ENCODE measurements around the gene ALG14. TPM values are rescaled to one million over a fixed set of nuclear protein-coding genes. Genes with fewer than 3 reads are reported as not detected.

Gene ALG14
- total RNA-seq, 2 experiments from 2014 or later = 0.08 to 0.52 TPM

DNA sequence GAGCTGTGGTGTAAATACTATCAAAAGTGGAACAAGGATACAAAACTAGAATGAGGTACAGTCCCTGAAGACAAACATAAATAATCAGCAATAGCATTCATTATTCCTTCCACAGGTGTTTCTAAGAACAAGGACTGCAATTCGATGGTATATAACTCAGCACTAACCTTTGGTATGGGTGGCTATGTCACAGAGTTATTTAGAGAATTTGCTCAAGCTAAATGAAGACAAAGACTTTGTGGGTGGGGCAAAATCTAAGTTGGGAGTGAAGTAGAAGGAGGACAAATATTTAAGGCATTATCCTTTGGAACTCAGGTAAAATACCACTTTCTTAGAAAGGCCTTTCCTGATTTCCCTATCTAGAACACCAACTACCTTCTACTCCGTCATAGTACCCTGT, 94.3 kb downstream of the ALG14 start:
- Mint-ChIP-seq H3K27ac (no peak overlapping the region), H3K4me1 (ENCODE audit: low read depth) (peaks cover 5% of the 10 kb centered on the region), H3K36me3 (ENCODE audit: low read depth) (no peaks in the 10 kb centered on the region), H3K4me3 (no peak overlapping the region), H3K9me3 (no peaks in the 10 kb centered on the region), H3K27me3 (no peaks in the 10 kb centered on the region)
- no peak overlapping the region for H3K27ac ChIP-seq (ENCODE audit: low read depth in 1 of 2, low read length in 2 of 2)
- H3K36me3 ChIP-seq (ENCODE audit: insufficient read depth, low read length) = no peaks in the 10 kb centered on the region
- ChIA-PET POLR2A (no interaction called here), CTCF (interaction anchor here (0.6 kb wide), 1 partner anchor 94 kb away, joined by 3 read pairs; no protein-coding TSS in a partner anchor)
- ATAC-seq (ENCODE audit: poor library complexity) = no peak
- no peak for TF ChIP-seq CTCF (IDR thresholded peaks at IDR 0.05)
- no peaks in the 10 kb centered on the region for H3K27me3 ChIP-seq (ENCODE audit: control insufficient read depth in 1 of 2, insufficient read depth in 2 of 2, low read length in 2 of 2)
- H3K4me1 ChIP-seq (ENCODE audit: insufficient read depth, low read length) = no peaks in the 10 kb centered on the region
- intact Hi-C loops (cut with DNase I, micrococcal nuclease) = no loop called here
- H3K9me3 ChIP-seq (ENCODE audit: control insufficient read depth in 1 of 2, insufficient read depth in 1 of 2, low read length in 2 of 2) = no peaks in the 10 kb centered on the region
- no peak overlapping the region for H3K4me3 ChIP-seq (ENCODE audit: low read length)
- no peak for DNase-seq

DNA sequence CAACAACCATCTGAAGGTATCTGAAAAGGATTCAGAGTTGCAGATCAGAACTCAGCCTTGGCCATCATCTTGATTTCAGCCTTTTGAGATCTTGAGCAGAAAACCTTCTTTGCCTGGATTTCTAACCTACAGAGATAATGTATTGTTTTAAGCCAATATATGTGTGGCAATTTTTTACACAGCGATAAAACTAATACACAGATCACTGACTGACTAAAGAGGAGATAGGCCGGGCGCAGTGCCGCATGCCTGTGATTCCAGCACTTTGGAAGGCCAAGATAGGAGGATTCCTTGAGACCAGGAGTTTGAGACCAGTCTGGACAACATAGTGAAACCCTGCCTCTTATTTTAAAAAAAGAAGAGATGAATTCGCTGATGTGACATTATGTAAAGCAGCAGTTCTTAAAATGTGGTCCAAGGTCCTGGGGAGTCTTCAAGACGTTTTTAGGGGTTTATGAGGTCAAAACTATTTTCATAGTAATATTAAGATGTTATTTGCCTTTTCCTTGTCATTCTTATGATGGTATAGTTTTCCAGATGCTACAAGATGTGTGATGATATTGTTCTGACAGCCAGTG, 95.7 kb downstream of the ALG14 start:
- Mint-ChIP-seq H3K27ac (no peak overlapping the region), H3K36me3 (ENCODE audit: low read depth) (no peaks in the 10 kb centered on the region), H3K9me3 (no peaks in the 10 kb centered on the region), H3K27me3 (no peaks in the 10 kb centered on the region), H3K4me1 (ENCODE audit: low read depth) (peaks cover 5% of the 10 kb centered on the region), H3K4me3 (no peak overlapping the region)
- Histone ChIP-seq H3K4me1 (ENCODE audit: insufficient read depth, low read length) (no peaks in the 10 kb centered on the region), H3K36me3 (ENCODE audit: insufficient read depth, low read length) (no peaks in the 10 kb centered on the region), H3K27me3 (ENCODE audit: control insufficient read depth in 1 of 2, insufficient read depth in 2 of 2, low read length in 2 of 2) (no peaks in the 10 kb centered on the region), H3K9me3 (ENCODE audit: control insufficient read depth in 1 of 2, insufficient read depth in 1 of 2, low read length in 2 of 2) (no peaks in the 10 kb centered on the region), H3K27ac (ENCODE audit: low read depth in 1 of 2, low read length in 2 of 2) (no peak overlapping the region), H3K4me3 (ENCODE audit: low read length) (no peak overlapping the region)
- ChIA-PET POLR2A (no interaction called here), CTCF (no interaction called here)
- DNase-seq = no peak
- TF ChIP-seq CTCF (IDR thresholded peaks at IDR 0.05) = no peak
- intact Hi-C loops (cut with DNase I, micrococcal nuclease) = no loop called here
- no peak for ATAC-seq (ENCODE audit: poor library complexity)

- Mint-ChIP-seq H3K27ac (no peak overlapping the region), H3K27me3 (no peaks in the 10 kb centered on the region), H3K9me3 (no peaks in the 10 kb centered on the region), H3K36me3 (ENCODE audit: low read depth) (no peaks in the 10 kb centered on the region), H3K4me3 (no peak overlapping the region), H3K4me1 (ENCODE audit: low read depth) (no peaks in the 10 kb centered on the region)
- intact Hi-C loops (cut with DNase I, micrococcal nuclease) = no loop called here
- no peak overlapping the region for H3K27ac ChIP-seq (ENCODE audit: low read depth in 1 of 2, low read length in 2 of 2)
- H3K36me3 ChIP-seq (ENCODE audit: insufficient read depth, low read length) = no peaks in the 10 kb centered on the region
- H3K27me3 ChIP-seq (ENCODE audit: control insufficient read depth in 1 of 2, insufficient read depth in 2 of 2, low read length in 2 of 2) = no peaks in the 10 kb centered on the region
- TF ChIP-seq CTCF (IDR thresholded peaks at IDR 0.05) = no peak
- ATAC-seq (ENCODE audit: poor library complexity) (no peak), DNase-seq (no peak)
- ChIA-PET POLR2A (no interaction called here), CTCF (no interaction called here)
- no peak overlapping the region for H3K4me3 ChIP-seq (ENCODE audit: low read length)
- no peaks in the 10 kb centered on the region for H3K4me1 ChIP-seq (ENCODE audit: insufficient read depth, low read length)
- H3K9me3 ChIP-seq (ENCODE audit: control insufficient read depth in 1 of 2, insufficient read depth in 1 of 2, low read length in 2 of 2) = no peaks in the 10 kb centered on the region
Observed at GRCh38 chr1:94974824-94975223, 97.9 kb downstream of the ALG14 start.
